K562 (cell line): ENCODE data around the gene LIF. TPM values are rescaled to one million over a fixed set of nuclear protein-coding genes. Genes with fewer than 3 reads are reported as not detected.

Source experiments
- ATF7 ChIP-seq: fragments of 450-650 bp; IDR thresholded peaks from 2 replicates; pipeline ENCODE4 v1.7.1; 2014; ENCODE audit warnings: mild to moderate bottlenecking, moderate library complexity
- BACH1 ChIP-seq: fragments of 200-800 bp; sonication (Bioruptor generic); IDR thresholded peaks from 2 replicates; pipeline ENCODE4 v1.6.1; 2016; ENCODE audit warnings: missing genetic modification characterization, missing compliant biosample characterization
- BCOR ChIP-seq: fragments of 450-650 bp; IDR thresholded peaks from 2 replicates; pipeline ENCODE4 v1.6.1; 2016
- CTBP1 ChIP-seq: fragments of 450-650 bp; IDR thresholded peaks from 2 replicates; pipeline ENCODE4 v1.6.1; 2016; ENCODE audit warnings: borderline replicate concordance
- HEY1 ChIP-seq: fragments of 250-450 bp; sonication (Bioruptor Pico); IDR thresholded peaks from 2 replicates; pipeline ENCODE4 v1.5.0; 2020; ENCODE audit warnings: mild to moderate bottlenecking, moderate library complexity, borderline replicate concordance
- MAFF ChIP-seq: IDR thresholded peaks from 2 replicates; pipeline ENCODE4 v1.6.1; 2012; ENCODE audit warnings: low read length, improper control_type of control experiment
- ZNF316 ChIP-seq: fragments of 450-650 bp; IDR thresholded peaks from 2 replicates; pipeline ENCODE4 v1.6.1; 2016
- ZNF318 ChIP-seq, 2 experiments: fragments of 450-650 bp; IDR thresholded peaks; 2 replicates each; pipeline ENCODE4 v1.6.1; 2016; ENCODE audit warnings: mild to moderate bottlenecking in 2 of 2, borderline replicate concordance in 1 of 2, low read depth in 1 of 2, moderate library complexity in 1 of 2
- polyA plus RNA-seq, 8 experiments: library from polyadenylated mRNA; depleted of rRNA in 4 of 8; stranded (reverse) in 5 of 8; unstranded in 3 of 8; fragments of >200 nt; fragmentation: Nextera tagmentation in 2 of 8; fragmentation: Illumina TruSeq in 1 of 8; extraction: Ambion mirVana in 2 of 8; extraction: Trizol in 1 of 8; gene quantifications; 2 replicates each; pipeline versions ENCODE4 v1.2.1 to v1.2.3, GENCODE V29; 2011 to 2014; ENCODE audit warnings: inconsistent platforms in 1 of 8, missing spikeins in 1 of 8
- total RNA-seq, 7 experiments: library from RNA; depleted of rRNA in 6 of 7; stranded (reverse); fragments of >200 nt in 6 of 7; fragmentation: Illumina TruSeq in 2 of 7; extraction: Trizol in 2 of 7; gene quantifications; 2 replicates each; pipeline versions ENCODE4 v1.2.1 to v1.2.3, GENCODE V29; 2011 to 2021; ENCODE audit warnings: low replicate concordance in 1 of 7

Gene LIF
- total and polyA plus RNA-seq, 9 of the 15 experiments (the other 6 are each of a cell fraction or from before 2014, with no cell fraction given), result 0.05 to 0.39 (median 0.18) TPM; not detected in 3

DNA sequence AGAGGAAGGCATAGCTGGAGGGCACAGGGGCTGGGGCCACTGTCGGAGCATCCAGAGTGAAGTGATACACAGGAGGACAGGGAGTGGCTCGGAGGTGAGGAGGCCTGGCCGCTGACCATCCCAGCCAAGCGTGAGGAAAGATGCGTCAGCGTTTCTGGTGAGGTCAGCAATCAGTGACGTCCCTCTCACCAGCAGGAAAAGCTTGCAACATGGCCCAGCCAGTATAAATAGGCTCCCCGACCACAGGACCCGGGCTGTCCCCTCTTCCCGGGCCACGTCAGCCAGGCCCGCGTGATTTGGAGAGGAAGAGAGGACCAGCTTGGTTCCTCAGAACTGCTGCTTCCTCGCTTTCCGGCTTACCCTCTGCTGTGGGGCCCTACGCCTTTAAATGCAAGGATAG, 24.3 kb upstream of the LIF start (continued):
- TF ChIP-seq ZNF318 (IDR thresholded peaks at IDR 0.05; ENCODE audit: borderline replicate concordance in 1 of 2, low read depth in 1 of 2), result no peak
- TF ChIP-seq ZNF316, result peak; percentile 96
- TF ChIP-seq CTBP1, result 0 out of 2 replicates have a peak, but pooled peaks have one; percentile 39
- peak; percentile 35; the same call in 1 of the 2 replicates for TF ChIP-seq MAFF
- TF ChIP-seq ATF7, result peak; percentile 25; the same call in 1 of the 2 replicates
- no peak for TF ChIP-seq HEY1 (CRISPR knock-in tag)
- no peak for TF ChIP-seq BACH1 (tag)
- TF ChIP-seq BCOR, result no peak
